Right lung (tissue), 5 donors: ENCODE results near the gene PADI1. TPM values are rescaled to one million over a fixed set of nuclear protein-coding genes. Genes with fewer than 3 reads are reported as not detected.
"Not testable (repeated sequence)": the region's sequence is repeated elsewhere in the genome, so short reads cannot be mapped to it uniquely, and the experiment has no call there.

Experiments
- DNase-seq, 2 donors: peaks; one replicate each; pipeline ENCODE4 v3.0.0-alpha.2; 2013
- polyA plus RNA-seq, 5 donors: library from polyadenylated mRNA; unstranded; fragments of 120-200 nt; gene quantifications; one replicate each; pipeline versions ENCODE4 v1.2.1 to v1.2.3, GENCODE V29; 2013; ENCODE audit warnings: inconsistent platforms in 1 of 5, low replicate concordance in 1 of 5; ENCODE audit not compliant: insufficient read length in 5 of 5, insufficient read depth in 1 of 5

Gene PADI1
- polyA plus RNA-seq, 5 donors = 0.05 TPM; not detected in 4

DNA sequence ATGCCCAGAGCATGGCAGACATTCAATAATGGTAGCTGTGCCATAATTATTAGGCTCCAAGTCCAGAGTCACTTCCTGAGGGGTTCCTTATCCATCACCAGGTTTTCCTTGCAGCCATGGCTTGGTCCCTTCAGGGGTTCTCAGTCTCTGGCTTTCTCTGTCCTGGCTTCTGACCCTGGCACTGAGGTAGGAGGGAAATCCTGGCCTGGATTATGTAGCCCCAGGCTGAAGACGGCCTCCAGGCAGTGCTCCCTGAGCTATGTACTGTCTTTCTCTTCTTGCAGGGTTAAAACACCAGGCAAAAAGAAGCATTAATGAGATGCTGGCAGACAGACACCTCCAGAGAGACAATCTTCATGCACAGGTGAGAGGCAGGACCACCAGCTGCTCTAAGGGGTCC is 34.5 kb downstream of the PADI1 start:
- peak; percentile 35 to 50 for DNase-seq

DNA sequence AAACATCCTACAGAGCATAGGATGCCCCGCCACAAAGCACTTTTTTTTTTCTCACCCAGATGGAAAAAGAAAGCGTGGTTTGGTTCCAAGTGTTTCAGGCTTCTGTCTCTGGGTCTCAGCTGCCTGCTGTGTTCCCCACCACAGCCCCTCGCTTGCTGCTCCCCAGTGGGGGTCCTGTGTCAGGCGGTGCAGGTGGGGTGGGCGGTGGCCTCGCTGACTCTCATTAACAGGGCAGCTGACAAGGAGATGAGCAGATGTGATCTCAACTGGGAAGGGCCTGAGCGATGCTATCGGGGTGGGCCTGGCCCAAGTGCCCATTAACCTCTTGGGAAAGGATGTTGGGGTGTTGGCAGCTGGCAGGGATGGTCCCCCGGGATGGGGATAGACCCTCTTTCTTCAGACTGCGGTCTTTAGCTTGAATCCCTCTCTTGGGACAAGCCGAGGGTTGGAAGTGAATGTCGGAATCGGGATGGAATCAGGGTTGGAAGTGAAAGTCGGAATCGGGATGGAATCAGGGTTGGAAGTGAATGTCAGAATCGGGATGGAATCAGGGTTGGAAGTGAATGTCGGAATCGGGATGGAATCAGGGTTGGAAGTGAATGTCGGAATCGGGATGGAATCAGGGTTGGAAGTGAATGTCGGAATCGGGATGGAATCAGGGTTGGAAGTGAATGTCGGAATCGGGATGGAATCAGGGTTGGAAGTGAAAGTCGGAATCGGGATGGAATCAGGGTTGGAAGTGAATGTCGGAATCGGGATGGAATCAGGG is 36.3 kb downstream of the PADI1 start:
- DNase-seq = not testable (repeated sequence)

DNA sequence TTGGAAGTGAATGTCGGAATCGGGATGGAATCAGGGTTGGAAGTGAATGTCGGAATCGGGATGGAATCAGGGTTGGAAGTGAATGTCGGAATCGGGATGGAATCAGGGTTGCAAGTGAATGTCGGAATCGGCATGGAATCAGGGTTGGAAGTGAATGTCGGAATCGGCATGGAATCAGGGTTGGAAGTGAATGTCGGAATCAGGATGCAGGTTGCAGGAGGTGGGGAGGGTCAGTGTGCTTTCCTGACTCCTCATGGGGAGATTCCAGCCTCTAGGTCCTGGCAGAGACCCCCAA is 36.8 kb downstream of the PADI1 start:
- not testable (repeated sequence) for DNase-seq

DNA sequence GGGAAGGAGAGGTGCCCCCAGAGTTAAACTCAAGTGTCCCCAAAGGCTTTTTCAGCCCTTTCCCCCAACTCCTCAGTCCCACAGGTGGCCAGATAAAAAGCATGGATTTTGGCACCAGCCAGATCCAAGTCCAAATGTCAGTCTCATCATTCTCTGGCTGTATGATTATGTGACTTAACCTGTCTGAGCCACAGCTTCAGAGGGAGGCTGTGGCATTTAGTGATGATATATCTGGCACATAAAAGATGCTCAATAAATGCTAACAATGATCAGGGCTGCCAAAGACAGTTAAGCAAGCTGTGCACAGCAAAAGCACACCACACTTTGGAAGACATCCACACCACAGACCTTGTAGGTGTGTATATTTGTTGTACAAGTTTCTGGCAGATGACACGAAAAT is 38.3 kb downstream of the PADI1 start:
- DNase-seq = no peak

DNA sequence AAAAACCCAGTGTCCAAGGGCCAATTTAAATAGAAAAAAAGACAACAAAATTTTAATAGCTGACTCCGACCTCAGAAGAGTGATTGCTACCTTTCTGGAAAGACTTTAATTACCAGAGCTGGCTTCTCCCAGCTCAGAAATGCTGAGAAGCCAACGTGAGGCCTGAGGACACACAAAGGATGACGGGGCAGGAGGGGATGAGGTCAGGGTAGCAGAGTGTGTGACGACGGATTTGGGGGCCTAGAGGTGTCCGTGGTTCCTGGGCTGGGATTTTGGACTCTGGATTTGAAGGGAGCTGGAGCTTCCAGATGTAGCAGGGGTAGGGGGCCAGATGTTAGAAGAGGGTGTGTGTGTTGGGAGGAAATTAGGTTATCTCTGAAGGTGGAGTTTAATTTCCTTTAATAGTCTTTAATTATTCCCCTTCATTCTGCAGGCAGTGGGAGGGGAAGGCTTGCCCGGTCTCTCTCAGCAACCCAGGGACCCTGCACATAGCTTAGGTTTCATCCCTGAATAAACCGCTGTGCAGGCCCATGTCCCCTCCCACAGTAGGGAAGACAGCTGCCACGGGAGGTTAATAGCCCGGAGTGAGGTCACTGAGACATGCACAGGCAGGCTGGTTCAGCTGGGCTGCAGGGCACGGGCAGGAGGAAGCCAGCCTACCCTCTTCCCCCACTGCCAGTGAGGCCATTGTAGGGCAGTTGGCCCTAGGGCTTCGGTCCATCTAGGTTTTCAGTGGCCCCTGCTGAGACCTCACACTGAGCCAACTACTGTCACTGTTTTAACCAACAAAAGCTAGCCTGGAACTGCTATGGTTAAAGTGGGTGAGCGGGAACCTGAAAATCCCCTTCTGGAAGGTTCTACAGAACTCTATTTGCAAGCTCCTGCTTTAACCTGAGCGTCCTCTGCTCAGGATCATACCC is 40.2 kb downstream of the PADI1 start:
- no peak for DNase-seq

DNA sequence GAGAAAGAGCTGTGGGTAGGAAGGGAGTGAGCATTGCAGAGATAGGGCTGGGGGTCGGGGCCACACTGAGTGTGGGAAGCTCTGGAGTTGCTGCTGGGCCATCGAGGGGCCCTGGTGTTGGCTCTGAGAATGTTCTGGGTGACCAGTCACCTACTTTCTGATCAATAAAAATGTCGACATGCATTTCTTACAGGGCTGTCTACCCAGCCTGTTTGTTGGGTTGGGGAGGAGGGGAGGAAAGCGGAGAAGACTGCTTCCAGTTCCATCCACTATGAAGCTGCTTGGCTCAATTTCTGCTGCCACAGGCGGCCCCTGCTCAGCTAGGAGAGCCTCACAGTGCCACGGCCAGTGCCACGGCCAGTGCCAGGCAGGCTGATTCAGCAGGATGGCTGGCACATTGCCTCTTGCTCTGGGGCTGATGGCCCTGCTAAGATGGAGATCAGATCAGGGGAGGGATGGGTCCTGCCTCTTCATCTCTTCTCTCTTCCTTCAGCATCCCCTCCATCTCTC is 40.9 kb downstream of the PADI1 start:
- DNase-seq = no peak

DNA sequence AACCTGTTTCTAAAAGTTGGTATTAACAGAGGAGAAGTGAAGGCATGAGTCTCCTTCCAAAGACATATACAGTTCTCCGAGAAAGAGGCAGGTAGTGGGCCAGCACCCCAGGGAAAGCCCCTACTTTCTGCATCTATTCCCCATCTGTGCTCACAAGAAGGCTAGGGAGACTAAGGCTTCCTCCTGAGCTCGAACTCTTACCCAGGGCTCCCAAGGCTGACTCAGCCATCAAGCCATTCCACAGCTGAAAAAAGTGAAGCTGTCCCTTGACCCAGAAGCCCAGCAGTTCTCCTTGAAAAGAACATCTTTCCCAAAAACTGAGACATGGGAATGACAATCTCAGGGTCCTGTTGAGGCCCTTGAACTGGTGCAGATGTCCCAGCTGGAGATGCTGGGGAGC is 42.0 kb downstream of the PADI1 start:
- DNase-seq = no peak

DNA sequence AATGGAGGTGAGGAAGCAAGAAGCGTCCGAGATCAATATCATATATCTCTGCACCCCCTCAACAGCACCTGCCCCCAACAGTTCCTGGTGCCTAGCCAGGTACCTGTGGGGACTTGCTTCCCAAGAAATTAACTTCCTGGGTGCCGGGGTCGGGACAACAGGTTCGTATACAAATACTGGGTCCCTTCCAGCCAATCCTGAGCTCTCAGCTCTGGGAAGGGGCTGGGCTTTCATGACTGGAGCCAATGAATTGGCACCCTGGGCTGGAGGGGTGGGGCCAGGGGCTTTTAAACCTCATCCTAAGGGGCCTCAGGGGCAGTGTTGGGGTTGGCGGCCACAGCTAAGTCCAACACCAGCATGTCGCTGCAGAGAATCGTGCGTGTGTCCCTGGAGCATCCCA is 43.9 kb downstream of the PADI1 start, which contains the start of gene PADI3:
PADI3 (plus strand) TSS at position 318 of the 400 bp plus-strand sequence; CDS start at position 358, 40 bp downstream.
- no peak for DNase-seq

DNA sequence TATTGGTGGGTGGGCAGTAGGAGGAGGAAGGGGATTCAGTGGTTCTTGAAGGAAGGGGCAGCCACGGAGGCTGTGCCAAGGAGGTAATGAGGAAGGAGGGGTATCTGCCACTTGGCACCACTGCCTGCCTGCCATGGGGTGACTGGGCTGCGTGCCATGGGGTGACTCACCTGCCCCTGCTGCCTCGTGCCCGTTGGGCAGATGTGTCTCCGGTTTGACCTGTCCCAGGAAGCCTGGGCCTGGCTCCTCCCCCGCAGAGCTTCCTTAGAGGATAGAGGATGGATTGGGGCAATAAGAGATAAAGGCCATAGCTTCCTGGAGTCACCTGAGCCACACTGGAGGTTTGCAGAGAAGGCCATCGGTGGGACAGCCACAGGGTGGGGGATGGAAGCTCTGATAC is 45.7 kb downstream of the PADI1 start:
- DNase-seq = no peak

DNA sequence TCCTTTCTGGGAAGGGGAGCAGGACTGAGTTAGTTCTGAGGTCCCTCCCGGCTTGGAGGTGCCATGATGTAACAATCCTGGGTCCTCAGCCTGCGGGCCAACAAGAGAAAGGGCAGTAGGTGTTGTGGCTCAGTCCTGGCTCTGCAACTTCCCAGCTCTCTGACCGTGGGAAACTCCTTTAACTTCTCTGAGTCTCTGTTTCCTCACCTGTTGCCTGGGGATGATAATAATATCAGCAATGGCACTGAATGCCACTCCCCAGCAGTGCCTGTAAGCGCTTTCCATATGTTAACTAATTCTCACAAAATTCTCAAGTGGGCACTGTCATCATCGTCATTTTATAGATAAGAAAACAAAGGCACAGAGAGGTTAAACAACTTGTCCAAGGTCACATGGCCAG is 46.3 kb downstream of the PADI1 start:
- no peak for DNase-seq

DNA sequence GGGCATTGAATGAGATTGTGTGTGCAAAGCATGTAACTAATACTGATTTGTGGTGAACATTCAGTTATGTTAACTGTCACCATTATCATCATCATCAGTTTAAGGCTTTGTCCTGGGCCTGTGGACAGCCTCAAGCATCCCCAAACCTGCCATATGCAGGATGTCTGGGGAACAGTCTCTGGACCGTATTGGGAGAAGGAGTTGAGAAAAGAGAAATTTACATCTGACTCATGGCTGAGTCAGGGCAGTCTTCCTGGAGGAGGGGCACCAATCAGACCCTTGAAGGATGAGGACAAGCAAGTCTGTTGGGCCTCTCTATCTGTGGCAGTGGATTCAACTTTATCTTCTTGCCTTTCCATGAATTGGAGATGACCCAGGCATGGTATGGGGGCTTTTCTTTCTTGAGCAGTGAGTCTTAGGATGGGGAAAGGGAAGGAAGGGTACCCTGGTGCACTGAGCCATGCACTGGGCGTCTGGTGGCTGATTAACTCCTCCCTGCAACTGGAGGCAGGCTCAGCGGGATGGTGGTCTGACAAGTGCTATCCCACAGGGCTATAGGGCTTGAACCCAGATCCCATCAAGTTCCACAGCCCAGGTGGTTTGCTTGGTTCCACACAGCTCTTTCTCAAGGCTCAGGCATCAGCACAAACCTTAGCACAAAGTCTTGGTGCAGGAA is 46.9 kb downstream of the PADI1 start:
- no peak for DNase-seq

DNA sequence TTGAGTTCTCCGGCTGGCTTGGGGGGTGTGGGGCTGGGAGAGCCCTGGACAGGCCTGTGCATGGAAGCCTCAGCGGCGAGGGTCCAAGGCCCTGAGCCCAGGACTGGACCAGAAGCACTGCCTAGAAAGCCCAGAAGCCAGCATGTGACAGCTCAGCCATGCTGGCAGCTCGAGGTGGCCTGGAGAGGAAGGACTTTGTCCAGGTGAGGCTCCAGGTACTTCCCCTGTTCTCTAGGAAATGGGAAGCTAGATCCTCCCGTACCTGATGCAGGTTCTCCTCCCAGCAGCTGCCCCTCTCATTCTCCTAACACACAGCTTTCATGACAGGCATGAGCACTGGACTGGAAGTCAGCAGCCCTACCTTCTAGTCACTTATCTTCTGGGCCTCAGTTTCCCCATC is 50.4 kb downstream of the PADI1 start:
- no peak for DNase-seq

DNA sequence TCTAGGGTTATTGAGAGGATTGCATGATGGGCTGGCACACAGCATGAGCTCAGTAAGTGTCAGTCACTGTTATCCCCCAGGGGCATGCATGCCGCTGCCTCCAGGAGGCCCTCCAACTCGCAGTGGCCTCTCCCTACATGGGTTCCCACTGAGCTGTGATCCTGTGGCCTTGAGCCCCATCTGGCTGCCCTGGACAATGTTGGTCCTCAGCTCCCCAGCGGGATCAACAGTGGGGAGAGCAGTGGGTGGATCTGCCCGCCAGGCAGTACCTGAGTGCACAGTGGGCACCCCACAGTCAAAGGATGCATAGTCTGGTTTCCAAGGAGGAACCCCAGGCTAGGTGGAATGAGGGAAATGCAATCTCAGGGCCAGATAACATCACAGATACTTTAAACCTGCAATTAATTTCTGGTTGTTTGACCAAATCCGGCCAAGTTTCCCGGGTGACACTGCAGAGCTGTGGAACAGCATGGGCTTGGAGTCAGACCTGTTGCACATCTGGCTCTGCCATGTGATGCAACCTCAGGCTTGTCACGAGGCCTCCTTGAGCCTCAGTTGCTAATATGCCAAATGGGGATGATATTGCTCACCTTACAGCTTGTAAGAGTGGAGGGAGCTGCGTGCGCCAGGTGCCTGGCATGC is 53.3 kb downstream of the PADI1 start:
- no peak for DNase-seq

DNA sequence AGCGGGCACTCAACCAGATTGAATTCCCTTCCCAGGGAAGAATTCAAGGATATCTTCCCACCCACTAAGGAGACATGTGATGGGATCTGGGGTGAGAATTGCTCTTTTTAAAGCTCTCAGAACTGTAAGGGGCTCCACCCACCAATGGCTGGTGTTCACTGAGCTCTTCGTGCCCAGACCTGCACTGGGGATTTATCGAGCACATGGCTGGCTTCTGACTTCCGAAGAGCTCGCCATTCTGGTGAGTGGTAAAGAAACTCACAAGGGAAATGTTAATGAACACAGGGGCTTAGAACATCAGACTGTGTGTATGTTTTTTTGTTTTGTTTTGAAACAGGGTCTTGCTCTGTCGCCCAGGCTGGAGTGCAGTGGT is 53.8 kb downstream of the PADI1 start:
- no peak for DNase-seq

DNA sequence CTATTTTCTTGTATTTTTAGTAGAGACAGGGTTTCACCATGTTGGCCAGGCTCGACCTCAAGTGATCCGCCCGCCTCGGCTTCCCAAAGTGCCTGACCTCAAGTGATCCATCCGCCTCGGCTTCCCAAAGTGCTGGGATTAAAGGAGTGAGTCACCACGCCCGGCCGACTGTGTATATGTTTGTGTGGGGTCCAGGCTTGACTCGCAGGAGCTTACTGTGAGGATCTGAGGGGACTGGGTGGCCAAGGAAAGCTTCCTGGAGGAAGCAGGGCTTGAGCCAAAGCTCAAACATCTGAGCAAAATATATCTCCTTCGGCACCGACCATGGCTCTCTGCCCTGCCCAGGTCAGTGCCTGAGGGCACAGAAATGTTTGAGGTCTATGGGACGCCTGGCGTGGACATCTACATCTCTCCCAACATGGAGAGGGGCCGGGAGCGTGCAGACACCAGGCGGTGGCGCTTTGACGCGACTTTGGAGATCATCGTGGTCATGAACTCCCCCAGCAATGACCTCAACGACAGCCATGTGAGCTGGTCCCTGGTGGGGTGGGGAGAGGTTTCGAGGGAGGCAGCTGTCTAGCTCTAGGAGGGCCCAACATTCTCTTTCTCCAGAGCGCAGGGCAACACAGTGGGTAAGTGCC is 54.4 kb downstream of the PADI1 start:
- DNase-seq = no peak

DNA sequence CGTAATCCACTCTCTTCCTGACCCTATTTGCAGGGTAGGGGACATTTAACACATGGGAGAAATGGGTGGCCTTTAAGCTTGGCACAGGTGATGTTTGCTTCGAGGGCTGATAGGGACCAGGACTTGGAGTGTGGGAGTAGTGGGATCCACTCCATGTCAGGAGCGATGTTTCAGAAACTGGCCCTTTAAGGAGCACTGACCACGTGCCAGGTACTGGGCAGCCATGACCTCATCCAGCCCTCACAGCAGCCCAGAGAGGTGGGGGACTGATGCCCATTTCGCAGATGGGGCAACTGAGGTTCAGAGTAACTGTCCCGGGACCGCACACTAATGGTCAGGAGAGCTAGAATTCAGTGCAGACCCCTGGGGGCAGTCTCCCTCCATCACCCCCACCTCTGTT is 55.3 kb downstream of the PADI1 start:
- DNase-seq = no peak

DNA sequence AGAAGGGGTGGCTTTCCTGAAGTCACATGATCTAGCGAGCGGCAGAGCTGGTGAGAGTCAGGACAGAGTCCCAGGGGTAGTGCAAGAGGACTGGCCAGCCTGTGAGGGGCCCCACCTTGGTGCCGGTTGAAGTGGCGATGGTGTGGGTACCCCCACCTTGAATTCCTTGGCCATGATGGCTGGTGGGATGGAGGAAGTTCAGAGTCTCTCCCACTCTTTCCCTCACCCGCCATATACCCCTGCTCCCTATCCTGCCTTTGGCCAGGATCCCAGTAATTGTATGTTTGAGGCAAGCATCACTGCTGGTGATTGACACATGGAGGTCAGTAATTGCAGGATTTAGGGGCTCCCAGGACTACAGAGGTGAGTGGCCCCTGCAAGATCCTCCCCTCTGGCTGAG is 55.8 kb downstream of the PADI1 start:
- no peak for DNase-seq

DNA sequence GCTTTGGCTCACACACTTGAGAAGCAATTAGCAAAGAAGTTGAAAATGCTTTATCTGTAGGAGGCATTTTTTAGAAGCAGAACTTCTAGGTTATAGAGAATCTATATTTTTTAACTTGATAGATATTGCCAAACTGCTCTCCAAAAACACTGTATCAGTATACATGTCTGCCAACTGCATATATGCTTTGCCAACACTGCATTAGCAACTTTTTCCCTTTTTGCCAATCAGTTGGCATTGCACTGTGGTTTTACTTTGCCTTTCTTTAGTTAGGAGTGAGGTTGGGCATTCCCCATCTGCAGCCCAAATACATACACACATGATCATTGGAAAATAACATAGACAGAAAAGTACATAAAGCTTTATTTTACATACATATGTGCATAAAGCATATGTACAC is 59.0 kb downstream of the PADI1 start:
- DNase-seq = no peak

DNA sequence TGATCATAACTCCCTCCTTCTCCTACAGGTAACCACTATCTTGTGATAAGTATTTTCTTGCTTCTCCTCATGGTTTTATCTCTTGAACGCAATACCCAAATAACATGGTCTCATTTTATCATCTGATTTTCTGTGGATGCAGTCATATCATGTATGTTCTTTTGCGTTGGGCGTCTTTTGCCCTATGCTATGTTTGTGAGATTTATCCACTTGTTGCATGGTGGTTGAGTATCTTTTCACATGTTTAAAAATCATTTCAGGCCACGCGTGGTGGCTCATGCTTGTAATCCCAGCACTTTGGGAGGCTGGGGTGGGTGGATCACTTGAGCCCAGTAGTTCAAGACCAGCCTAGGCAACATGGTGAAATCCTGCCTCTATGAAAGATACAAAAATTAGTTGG is 59.5 kb downstream of the PADI1 start:
- no peak for DNase-seq

DNA sequence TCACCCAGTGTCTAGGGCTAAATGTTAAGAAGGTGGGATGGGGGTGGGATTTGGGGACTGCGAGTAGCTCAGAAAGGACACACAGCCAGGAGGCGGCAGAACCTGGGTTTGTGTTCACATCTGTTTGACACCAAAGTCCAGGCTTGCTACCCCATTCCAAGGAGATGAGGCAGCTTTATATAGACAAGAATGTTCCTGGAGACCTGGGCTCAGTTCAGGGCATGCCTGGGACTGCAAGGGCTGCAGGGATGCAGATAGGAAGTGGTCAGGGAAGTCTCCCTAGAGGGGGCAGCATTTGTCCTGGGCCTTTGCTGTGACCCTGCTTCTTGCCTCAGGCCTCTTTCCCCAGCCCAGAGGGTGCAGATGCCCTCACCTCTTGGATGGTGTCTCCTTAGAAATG is 60.2 kb downstream of the PADI1 start:
- DNase-seq = no peak

DNA sequence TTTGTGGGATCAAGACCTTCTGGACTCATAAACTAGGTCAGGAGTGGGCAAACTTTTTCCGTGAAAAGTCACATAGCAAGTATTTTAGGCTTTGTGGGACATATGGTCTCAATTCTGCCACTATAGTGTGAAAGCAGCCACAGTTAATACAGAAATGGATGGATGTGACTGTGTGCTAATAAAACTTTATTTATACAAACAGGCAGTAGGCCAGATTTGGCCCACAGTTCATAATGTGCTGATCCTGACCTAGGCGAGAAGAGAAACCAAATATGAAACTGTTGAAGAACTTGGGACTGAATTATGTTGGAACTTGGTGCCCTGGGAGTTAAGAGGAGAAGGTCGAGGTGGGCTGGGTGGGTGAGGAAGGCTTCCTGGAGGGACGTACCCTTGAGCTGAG is 61.0 kb downstream of the PADI1 start:
- no peak for DNase-seq
